CD4-positive, alpha-beta T cell treated with Interferon alpha-2 for 1 hour (primary cell): ENCODE results near the gene GRIA4.

Experiments
- DNase-seq, 2 donors: peaks; one replicate each; pipeline ENCODE4 v3.0.0-alpha.2; 2020 to 2022

The GRIA4 gene

DNA sequence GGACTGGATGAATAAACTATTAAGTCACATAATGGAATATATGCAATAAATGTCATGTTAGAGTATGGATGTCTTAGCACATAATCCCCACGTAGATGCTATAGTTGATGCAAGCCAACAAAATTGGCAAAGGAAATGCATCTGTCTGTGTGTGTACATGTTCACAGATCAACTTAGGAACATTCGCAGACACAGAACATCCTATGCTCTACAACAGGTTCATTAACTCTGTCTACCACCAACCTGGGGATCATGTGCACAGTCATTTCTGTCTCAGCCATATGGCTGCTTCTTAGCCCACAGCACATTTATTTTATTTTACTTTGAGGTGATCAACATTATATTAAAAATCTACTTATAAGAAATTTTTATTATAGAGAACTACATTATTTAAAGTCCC, 407.2 kb downstream of the GRIA4 start:
- DNase-seq: no peak

DNA sequence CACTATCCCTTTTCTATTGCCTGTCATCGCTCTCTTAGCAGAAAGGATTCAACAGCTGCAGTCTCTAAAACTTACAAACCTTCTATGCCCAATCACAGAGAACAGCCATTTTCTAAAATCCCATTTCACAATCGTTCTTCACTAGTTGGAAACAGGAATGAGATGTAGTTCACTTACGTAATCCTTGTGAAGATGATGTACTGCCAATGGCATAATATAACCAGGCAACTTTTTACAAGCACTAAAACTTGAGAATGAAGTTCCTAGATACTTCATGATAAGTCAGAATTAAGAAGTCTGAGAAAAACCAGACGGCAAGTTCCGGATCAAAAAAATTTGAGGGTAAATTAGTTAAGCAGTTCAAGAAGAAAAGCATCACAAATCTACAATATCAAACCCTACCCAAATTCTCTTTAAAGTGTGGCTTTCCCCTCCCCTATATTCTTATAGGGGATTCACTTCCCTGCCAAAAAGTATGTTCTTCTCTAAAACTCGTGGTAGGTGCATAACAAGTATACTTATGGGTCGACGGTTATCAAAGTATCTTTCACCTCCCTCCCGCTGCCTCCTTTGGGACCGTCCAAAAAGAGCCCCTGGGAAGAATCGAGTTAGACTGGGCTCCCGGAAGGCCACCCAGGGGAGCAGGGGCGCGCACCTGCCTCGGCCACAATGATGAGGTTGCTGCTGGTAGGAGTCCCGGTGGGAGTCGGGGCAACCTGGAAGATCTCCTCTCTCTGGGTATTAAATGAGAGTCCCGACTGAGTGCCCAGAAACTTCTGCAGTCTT, 411.5 kb downstream of the GRIA4 start:
- no peak for DNase-seq

DNA sequence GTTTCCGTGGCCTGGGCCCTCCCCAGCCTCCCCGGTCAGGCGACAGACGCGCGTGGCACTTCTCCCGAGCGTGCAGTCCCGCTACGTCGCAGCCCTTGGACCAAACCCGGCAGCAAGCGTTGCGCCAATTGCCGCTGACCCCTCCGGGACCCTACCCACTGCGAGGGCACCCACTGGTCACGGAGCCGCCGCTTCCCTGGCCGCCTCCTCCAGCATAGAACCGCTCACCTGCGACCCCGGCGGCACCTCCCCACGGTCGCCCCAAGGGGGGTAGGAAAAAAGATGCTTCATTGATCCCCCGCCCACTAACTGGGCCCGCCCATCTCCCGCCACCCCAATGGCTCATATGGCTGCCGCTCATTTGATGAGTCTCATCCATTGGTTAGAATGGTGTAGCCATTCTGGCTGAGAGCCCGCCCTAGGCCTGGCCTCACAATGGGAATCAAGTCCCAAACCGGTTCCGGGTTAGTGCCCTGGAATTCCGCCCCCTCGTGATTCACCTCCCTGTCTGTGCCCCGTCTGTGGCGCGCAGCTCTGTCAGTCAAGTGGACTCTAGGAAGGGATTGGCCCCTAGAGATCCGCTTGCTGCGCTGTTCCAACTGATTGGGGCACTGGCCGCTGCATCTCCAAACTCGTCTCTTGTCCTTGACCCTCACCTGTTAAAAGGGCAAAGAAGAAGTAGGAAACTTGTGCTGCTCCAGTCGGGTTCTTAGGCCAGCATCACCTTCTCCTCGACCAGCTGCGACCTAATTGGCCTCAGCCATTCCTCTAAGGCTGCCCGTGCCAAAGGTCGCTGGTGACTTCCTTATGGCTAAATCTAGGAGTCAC, 412.3 kb downstream of the GRIA4 start, which contains the start of gene MSANTD4:
Gene MSANTD4 (minus strand): TSS at position 274 of the 828 bp plus-strand sequence. CDS start 11,323 bp downstream, outside the sequence.
- peak; percentile 95 to 98 for DNase-seq

DNA sequence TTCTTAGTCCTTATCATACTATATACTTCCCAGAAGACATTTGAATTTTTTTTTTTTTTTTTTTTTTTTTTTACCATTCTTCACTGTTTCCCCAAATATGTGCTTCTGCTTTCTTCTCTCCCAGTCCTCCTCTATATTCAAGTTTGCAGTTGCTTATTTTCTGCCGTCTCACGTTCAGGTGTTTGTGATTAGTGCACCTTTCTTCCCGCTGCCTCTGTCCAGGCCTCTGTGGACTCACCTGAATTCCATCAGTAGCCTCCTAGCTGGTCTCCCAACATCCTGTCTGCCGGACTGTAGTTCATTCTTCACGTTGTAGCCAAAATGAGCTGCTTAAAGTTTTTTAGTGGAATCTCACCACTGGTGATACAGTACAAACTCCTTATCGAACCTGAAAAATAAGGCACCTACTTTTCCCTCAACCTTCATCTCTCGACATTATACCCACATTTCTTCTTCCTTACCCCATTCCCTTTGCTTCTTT, 413.0 kb downstream of the GRIA4 start:
- DNase-seq: no peak

DNA sequence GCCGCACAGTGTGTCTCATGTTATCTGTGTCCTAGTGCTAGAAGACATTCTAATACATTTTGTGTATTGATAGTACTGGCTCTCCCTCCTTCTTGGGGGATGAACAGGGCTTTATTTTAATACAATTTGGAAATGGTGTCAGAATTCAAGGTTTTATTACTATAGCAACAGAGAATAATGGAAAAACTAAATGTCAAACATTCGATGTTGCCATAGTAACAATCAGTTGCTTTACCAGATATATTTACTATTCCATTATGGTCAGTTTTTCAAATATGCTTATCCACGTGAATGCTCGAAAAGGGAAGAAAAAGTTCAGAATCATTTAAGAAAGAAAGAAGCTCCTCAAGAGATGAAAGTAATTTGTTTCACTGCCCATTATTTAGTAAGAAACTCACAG, 420.7 kb downstream of the GRIA4 start:
- no peak for DNase-seq

DNA sequence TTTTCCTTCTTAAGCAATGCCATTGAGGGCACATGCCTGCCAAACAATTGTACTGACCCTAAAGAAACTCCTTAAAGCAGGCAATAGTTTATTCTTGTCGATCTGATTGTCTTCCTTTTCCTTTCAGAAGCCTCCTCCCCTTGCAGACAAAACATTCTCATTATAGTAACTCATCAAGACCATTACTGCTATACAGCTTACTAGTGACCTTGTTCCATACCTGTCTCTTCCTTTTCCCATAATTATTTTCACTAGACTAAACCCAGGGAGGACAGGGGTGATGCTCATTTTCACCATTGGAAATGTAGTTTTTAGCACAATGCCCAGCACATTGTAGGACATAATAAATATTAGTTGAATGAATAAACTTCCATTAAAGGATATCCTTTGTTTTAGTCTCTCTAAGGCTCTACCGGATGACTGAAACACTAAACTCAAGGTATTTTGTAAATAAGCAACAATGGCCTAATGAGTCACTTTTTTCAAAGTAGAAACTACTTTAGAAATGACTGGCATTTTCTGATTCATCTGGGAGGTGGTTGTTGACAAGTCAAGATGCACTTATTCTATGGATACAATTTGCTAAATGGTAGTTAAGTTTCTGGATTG, 421.4 kb downstream of the GRIA4 start:
- DNase-seq: no peak
